PC-3 (cell line): ENCODE results near the gene ZWILCH.

Source experiments
- EZH2 ChIP-seq: fragments of 300-600 bp; sonication (generic); IDR thresholded peaks from one replicate; pipeline ENCODE4 v1.6.1; 2017; ENCODE audit warnings: antibody characterized with exemption, mild to moderate bottlenecking, low read length; ENCODE audit not compliant: unreplicated experiment
- EZH2phosphoT487 ChIP-seq: fragments of 300-600 bp; sonication (generic); IDR thresholded peaks from 2 replicates; pipeline ENCODE4 v1.6.1; 2018; ENCODE audit warnings: mild to moderate bottlenecking, antibody characterized with exemption, low read length, borderline replicate concordance
- TF ChIP-seq, protein P1 (sequence below): fragments of 300-600 bp; sonication (generic); conservative IDR thresholded peaks from 2 replicates; pipeline ENCODE4 v1.5.1; 2017; ENCODE audit warnings: antibody characterized with exemption, low read depth, mild to moderate bottlenecking, low read length

DNA sequence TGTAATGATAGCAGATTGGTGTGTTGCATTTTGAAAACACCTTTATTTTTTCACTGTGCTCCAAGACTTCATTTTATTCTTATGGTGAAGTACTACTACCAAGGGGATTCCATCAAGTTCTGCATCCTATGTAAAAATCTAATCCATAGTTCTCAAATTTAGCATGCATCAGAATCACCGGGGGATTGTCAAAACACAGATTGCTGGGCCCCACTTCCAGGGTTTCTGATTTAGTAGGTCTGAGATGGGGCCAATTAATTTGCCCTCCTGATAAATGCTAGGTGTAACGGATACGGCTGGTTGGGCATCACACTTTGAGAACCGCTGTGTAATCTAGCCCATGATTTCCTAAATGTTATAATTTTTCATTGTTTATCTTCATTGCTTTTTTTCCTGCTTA, 692 bp downstream of the ZWILCH start:
- TF ChIP-seq, protein P1, sequence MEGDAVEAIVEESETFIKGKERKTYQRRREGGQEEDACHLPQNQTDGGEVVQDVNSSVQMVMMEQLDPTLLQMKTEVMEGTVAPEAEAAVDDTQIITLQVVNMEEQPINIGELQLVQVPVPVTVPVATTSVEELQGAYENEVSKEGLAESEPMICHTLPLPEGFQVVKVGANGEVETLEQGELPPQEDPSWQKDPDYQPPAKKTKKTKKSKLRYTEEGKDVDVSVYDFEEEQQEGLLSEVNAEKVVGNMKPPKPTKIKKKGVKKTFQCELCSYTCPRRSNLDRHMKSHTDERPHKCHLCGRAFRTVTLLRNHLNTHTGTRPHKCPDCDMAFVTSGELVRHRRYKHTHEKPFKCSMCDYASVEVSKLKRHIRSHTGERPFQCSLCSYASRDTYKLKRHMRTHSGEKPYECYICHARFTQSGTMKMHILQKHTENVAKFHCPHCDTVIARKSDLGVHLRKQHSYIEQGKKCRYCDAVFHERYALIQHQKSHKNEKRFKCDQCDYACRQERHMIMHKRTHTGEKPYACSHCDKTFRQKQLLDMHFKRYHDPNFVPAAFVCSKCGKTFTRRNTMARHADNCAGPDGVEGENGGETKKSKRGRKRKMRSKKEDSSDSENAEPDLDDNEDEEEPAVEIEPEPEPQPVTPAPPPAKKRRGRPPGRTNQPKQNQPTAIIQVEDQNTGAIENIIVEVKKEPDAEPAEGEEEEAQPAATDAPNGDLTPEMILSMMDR = no peak
- TF ChIP-seq EZH2phosphoT487 (no peak), EZH2 (no peak)
